ENCODE measurements around the gene FGF18.
"Not testable (repeated sequence)": the region's sequence is repeated elsewhere in the genome, so short reads cannot be mapped to it uniquely, and the experiment has no call there.

FGF18 gene

DNA sequence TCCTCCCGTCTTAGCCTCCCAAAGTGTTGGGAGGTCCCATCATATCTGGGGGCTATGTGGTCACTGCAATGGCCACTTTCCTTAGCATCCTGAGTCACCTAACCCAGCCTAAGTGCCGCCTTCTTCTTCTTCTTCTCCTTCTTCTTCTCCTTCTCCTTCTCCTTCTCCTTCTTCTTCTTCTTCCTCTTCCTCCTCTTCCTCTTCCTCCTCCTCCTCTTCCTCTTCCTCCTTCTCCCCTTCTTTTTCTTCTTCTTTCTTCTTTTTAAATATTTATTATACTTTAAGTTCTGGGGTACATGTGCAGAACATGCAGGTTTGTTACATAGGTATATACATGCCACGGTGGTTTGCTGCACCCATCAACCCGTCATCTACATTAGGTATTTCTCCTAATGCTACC lies 78.0 kb downstream of the FGF18 start:
- DNase-seq (ENCODE audit: low read depth), result not testable (repeated sequence)

DNA sequence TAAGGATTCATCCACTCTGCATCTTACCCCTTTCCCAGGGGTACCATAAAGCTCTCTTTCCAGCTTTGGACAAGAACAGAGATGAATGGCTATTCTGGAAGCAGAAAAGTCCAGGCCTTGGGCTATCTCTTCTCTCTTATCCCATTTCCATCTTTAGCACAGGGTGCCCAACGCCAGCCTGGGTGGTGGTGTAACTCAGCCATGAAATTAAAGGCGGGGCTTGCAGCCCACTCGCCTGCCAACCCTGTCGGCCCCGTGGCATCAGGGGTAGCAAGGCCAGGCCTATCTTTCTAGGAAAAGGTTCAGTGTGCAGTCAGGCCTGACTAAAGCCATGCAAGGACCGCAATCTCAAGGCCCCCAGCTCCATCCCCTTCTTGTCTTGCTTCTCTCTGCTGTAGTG lies 78.7 kb downstream of the FGF18 start:
- no peak for DNase-seq (ENCODE audit: low read depth)

- no peak for DNase-seq (ENCODE audit: low read depth)
These were observed 80.2 kb downstream of the FGF18 start for GRCh38 chr5:171499611-171500010.

- no peak for DNase-seq (ENCODE audit: low read depth)
These were observed 86.1 kb downstream of the FGF18 start for GRCh38 chr5:171505473-171506043.

GRCh38 chr5:171506951-171507350 lies 87.5 kb downstream of the FGF18 start:
- DNase-seq (ENCODE audit: low read depth), result no peak

Data from stimulated activated CD8-positive, alpha-beta memory T cell treated with anti-CD3 and anti-CD28 coated beads, Interleukin-15, amount 100 ng/mL, for 24 hours (primary cell).